ENCODE results near the gene CDK2AP2. TPM values are rescaled to one million over a fixed set of nuclear protein-coding genes. Genes with fewer than 3 reads are reported as not detected.

Gene CDK2AP2
- total and polyA plus RNA-seq, 10 of the 15 experiments (the other 5 are each of a cell fraction or from before 2014, with no cell fraction given), result 8.0 to 177 (median 40.9) TPM

DNA sequence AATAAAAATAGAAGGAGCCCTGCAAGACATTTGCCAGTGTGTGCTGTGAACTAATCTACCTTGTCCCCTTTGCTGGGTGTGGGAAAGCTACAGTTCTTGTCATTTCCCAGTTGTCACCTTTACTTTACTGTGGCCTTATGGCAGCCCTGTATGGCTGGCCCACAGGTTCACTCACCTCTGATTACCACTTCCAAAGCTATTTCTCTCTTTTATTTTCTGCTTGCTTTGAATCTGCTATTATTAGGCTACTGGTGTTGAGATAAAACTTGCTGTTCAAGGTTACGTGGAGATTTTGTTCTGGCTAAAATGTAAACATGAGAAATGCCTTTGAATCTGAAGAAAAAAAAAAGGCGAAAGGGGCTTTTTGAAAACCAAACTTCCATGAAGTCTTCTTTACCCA is 24.9 kb upstream of the CDK2AP2 start:
- Histone ChIP-seq H3K4me3 (no peak overlapping the region), H3K27me3 (replicated peaks in 1 of 2; ENCODE audit: control insufficient read depth in 2 of 2, insufficient read depth in 2 of 2, low read length in 1 of 2) (no peaks in the 10 kb centered on the region; a peak in 1 of 4 replicates), H3K4me1 (ENCODE audit: control insufficient read depth, insufficient read depth, low read length) (no peaks in the 10 kb centered on the region; the same call in 1 of the 2 replicates), H3K79me2 (ENCODE audit: control insufficient read depth, insufficient read depth, low read length) (no peaks in the 10 kb centered on the region), H3K9me3 (replicated peaks; ENCODE audit: control insufficient read depth, insufficient read depth, low read length) (peaks cover 10% of the 10 kb centered on the region; the same call in 2 of the 3 replicates), H3K27ac (ENCODE audit: control insufficient read depth, insufficient read depth) (no peak overlapping the region), H3K9ac (ENCODE audit: control insufficient read depth, insufficient read depth, low read length) (no peak overlapping the region), H3K4me2 (ENCODE audit: control insufficient read depth, insufficient read depth) (no peak overlapping the region), H3K36me3 (ENCODE audit: control insufficient read depth in 2 of 2, insufficient read depth in 2 of 2, low read length in 1 of 2) (no peaks in the 10 kb centered on the region), H4K20me1 (ENCODE audit: control insufficient read depth, insufficient read depth) (no peaks in the 10 kb centered on the region), H2AFZ (ENCODE audit: control insufficient read depth, low read depth, low read length) (no peak overlapping the region)
- intact Hi-C loops (cut with micrococcal nuclease; ENCODE audit: unreplicated experiment) (no loop called here), in situ Hi-C loops (cut with MboI) (no loop called here)
- FAIRE-seq, result no peak
- RAD21 ChIA-PET (ENCODE audit: unreplicated experiment), result no interaction called here
- TF ChIP-seq RUNX3 (IDR thresholded peaks at IDR 0.05; ENCODE audit: low read length) (no peak), ZBED1 (IDR thresholded peaks at IDR 0.05; ENCODE audit: borderline replicate concordance) (no peak), MXI1 (IDR thresholded peaks at IDR 0.05; ENCODE audit: low read depth, low read length) (no peak), FOS (IDR thresholded peaks at IDR 0.05; ENCODE audit: borderline replicate concordance, extremely low read depth, insufficient read length) (no peak), SPI1 (IDR thresholded peaks at IDR 0.05; ENCODE audit: borderline replicate concordance, insufficient read depth, low read depth, low read length) (no peak), ZNF622 (IDR thresholded peaks at IDR 0.05) (no peak), NFYB (IDR thresholded peaks at IDR 0.05; ENCODE audit: insufficient read depth, low read depth, low read length) (no peak), FOXK2 (IDR thresholded peaks at IDR 0.05) (no peak), STAT3 (IDR thresholded peaks at IDR 0.05; ENCODE audit: low read depth, low read length) (no peak), ZBTB33 (IDR thresholded peaks at IDR 0.05) (no peak), CHD4 (IDR thresholded peaks at IDR 0.05) (no peak)
- TF ChIP-seq, protein P1, sequence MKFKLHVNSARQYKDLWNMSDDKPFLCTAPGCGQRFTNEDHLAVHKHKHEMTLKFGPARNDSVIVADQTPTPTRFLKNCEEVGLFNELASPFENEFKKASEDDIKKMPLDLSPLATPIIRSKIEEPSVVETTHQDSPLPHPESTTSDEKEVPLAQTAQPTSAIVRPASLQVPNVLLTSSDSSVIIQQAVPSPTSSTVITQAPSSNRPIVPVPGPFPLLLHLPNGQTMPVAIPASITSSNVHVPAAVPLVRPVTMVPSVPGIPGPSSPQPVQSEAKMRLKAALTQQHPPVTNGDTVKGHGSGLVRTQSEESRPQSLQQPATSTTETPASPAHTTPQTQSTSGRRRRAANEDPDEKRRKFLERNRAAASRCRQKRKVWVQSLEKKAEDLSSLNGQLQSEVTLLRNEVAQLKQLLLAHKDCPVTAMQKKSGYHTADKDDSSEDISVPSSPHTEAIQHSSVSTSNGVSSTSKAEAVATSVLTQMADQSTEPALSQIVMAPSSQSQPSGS (IDR thresholded peaks at IDR 0.05; ENCODE audit: low read length), result no peak
- no TSS peak for BruUV-seq (replicated peaks)
- ATAC-seq, result no peak
- POLR2A ChIA-PET, result no interaction called here
- no peak for DNase-seq (ENCODE audit: low read depth, low spot score)
- SMC1A ChIA-PET (ENCODE audit: uncharacterized antibody, unreplicated experiment), result no interaction called here
- CTCF ChIA-PET, result no interaction called here
- WGBS (ENCODE audit: insufficient coverage, insufficient replicate concordance, low lambda C conversion rate, missing lambda C conversion rate), result 58% methylated on average over 2 of the region's 2 CpGs

All from GM12878 (cell line).